ENCODE data around the gene SLC22A8. TPM values are rescaled to one million over a fixed set of nuclear protein-coding genes. Genes with fewer than 3 reads are reported as not detected.
"Not testable (repeated sequence)": the region's sequence is repeated elsewhere in the genome, so short reads cannot be mapped to it uniquely, and the experiment has no call there.

SLC22A8 gene
- total RNA-seq: not detected

GRCh38 chr11:63015521-63016215, at the start of gene SLC22A8:
Gene SLC22A8, minus strand, starts transcription at chr11:63015841. Its CDS starts 883 bp downstream, at chr11:63014958.
- no peak for ATAC-seq

- not testable (repeated sequence) for ATAC-seq
These were observed 30.6 kb upstream of the SLC22A8 start for GRCh38 chr11:63046203-63046602.

GRCh38 chr11:63042596-63042995, 27.0 kb upstream of the SLC22A8 start:
- ATAC-seq: no peak

GRCh38 chr11:63032457-63032856, 16.8 kb upstream of the SLC22A8 start:
- ATAC-seq: no peak

GRCh38 chr11:63023841-63024648, 8.4 kb upstream of the SLC22A8 start:
- ATAC-seq: peak; percentile 93

- ATAC-seq: no peak
These were observed 7.7 kb upstream of the SLC22A8 start for GRCh38 chr11:63023222-63023814.

GRCh38 chr11:63022441-63022840, 6.8 kb upstream of the SLC22A8 start:
- no peak for ATAC-seq

- no peak for ATAC-seq
These were observed 5.1 kb upstream of the SLC22A8 start for GRCh38 chr11:63020671-63021291.

GRCh38 chr11:63019506-63019905, 3.9 kb upstream of the SLC22A8 start:
- ATAC-seq: no peak

- no peak for ATAC-seq
These were observed 1.8 kb upstream of the SLC22A8 start for GRCh38 chr11:63017306-63017974.

- no peak for ATAC-seq
These were observed 1.1 kb downstream of the SLC22A8 start for GRCh38 chr11:63014408-63015055.

GRCh38 chr11:63012839-63013238, 2.8 kb downstream of the SLC22A8 start:
- ATAC-seq: no peak

- ATAC-seq: no peak
These were observed 3.2 kb downstream of the SLC22A8 start for GRCh38 chr11:63012430-63012829.

- no peak for ATAC-seq
These were observed 4.7 kb downstream of the SLC22A8 start for GRCh38 chr11:63010934-63011439.

- no peak for ATAC-seq
These were observed 7.7 kb downstream of the SLC22A8 start for GRCh38 chr11:63007920-63008319.

- no peak for ATAC-seq
These were observed 14.2 kb downstream of the SLC22A8 start for GRCh38 chr11:63001456-63001855.

- peak; percentile 58 for ATAC-seq
These were observed 16.0 kb downstream of the SLC22A8 start for GRCh38 chr11:62999649-63000048.

- no peak for ATAC-seq
These were observed 16.5 kb downstream of the SLC22A8 start for GRCh38 chr11:62999156-62999555.

GRCh38 chr11:62996271-62996670, 19.4 kb downstream of the SLC22A8 start:
- no peak for ATAC-seq

GRCh38 chr11:62994775-62995174, 20.9 kb downstream of the SLC22A8 start:
- no peak for ATAC-seq

GRCh38 chr11:62988276-62988675, 27.4 kb downstream of the SLC22A8 start:
- ATAC-seq: no peak

All from esophagus mucosa (tissue), 1 donor.